HG02938 (cell line): ENCODE measurements around the gene PAPSS2.
"Not testable (repeated sequence)": the region's sequence is repeated elsewhere in the genome, so short reads cannot be mapped to it uniquely, and the experiment has no call there.

Experiments used
- ATAC-seq: cut with Tn5 transposase; IDR thresholded peaks from one replicate; pipeline ENCODE4 v1.9.1; 2021; ENCODE audit warnings: mild to moderate bottlenecking, moderate library complexity; ENCODE audit not compliant: unreplicated experiment

Gene PAPSS2

DNA sequence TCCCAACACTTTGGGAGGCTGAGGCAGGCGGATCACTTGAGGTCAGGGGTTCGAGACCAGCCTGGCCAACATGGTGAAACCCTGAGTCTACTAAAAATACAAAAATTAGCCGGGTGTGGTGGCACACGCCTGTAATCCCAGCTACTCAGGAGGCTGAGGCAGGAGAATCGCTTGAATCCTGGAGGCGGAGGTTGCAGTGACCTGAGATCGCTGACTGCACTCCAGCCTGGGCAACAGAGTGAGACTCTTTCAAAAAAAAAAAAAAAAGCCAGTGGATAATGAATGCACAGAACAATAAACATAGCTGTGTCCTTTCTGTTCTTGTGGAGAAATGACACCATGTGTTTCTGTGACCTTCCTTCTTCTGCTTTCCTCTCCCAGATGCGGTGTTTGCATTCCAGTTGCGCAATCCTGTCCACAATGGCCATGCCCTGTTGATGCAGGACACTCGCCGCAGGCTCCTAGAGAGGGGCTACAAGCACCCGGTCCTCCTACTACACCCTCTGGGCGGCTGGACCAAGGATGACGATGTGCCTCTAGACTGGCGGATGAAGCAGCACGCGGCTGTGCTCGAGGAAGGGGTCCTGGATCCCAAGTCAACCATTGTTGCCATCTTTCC is 83.4 kb downstream of the PAPSS2 start:
- ATAC-seq = not testable (repeated sequence)

- ATAC-seq = no peak
These were observed 84.9 kb downstream of the PAPSS2 start for GRCh38 chr10:87744606-87745005.

DNA sequence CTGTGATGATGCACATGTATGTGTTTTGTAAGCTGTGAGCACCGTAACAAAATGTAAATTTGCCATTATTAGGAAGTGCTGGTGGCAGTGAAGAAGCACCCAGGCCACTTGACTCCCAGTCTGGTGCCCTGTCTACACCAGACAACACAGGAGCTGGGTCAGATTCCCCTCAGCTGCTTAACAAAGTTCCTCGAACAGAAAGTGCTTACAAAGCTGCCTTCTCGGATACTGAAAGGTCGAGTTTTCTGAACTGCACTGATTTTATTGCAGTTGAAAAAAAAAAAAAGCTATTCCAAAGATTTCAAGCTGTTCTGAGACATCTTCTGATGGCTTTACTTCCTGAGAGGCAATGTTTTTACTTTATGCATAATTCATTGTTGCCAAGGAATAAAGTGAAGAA is 87.2 kb downstream of the PAPSS2 start:
- no peak for ATAC-seq

DNA sequence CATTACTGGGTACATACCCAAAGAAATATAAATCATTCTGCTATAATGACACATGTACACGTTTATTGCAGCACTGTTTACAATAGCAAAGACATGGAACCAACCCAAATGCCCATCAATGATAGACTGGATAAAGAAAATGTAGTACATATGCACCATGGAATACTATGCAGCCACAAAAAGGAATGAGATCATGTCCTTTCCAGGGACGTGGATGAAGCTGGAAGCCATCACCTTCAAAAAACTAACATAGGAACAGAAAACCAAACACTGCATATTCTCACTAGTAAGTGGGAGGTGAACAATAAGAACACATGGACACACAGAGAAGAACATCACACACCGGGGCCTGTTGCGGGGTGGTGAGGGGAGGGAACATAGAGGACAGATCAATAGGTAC is 88.6 kb downstream of the PAPSS2 start:
- not testable (repeated sequence) for ATAC-seq

DNA sequence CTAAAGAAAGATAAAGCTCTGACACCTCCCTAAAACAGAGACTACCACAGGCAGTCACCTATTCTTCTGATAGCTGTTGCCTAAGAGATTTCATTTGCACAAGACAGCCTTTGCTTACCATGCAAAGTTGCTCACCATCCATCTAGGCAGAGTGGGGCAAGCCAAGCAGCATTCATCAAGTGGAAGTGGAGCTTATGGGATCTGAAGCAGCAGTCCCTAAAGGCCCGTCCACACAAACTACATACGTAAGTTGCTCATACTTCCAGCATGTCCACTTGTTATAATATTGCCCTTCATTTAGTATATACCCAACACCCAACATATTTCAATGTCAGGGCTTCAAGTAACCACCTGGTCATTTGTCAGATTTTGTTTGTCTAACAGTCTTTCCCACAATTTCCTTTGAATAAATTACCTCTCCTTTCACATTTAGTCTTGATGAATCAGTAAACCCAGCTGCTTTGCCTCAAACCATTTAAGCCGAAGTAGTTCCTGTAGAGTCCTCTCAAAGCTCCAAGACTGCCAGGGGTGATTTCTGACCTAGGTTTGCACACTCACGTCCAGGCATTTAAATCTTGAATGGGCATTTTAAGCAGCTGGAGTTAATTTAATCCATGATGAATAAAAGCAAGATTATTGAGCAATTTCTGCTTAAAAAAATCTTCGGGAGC is 90.5 kb downstream of the PAPSS2 start:
- no peak for ATAC-seq

DNA sequence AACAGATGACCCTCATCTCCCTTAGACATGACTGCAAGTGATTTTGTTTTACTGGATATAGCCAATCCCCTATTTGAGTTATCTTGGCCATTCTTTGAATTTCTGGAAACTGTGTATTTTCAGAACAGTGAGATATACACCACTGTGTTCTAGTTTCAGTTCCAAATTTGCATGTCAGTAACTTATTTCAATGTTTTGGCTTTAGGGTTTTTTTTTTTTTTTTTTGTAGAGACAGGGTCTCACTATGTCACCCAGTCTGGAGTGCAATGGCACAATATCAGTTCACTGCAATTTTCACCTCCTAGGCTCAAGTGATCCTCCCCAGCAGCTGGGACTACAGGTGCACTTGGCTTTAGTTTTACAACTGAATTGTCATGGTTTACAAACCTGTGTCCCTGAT is 91.1 kb downstream of the PAPSS2 start:
- ATAC-seq = peak; percentile 57

DNA sequence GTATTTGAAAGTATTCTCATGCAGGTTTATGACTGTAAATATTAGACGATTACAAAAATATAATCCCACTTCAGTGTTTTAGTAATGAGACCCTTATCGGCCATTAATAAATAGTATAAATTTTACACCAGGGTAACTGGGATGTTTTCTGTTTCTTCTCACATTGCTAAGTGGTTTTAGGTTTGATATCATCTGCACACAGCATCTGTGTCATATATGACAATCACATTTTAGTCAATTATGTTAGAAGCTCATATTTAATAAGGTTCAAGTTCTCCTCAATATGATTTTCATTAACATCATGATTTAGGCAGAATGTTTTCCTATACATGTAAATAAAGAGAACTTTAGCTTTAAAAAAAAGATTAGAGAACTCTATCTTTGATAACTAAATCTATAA is 91.6 kb downstream of the PAPSS2 start:
- ATAC-seq = no peak

DNA sequence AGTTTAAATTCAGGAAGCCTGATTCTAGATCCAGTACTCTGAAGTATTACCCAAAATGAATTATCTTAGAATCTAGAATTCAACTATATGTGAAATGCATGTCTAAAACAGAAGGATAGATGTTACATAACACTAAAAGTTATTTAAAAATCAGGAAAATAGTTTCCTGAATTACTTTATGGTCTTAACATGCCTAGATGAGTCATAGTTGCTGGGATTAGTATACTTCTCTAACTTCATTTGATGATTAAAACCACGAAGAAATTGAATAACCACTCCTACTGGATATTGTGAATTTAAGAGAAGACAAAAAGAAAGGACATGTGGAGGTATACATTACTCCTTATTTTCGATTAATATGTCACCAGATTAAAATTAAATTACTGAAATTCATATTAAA is 92.9 kb downstream of the PAPSS2 start:
- no peak for ATAC-seq

GRCh38 chr10:87753995-87754866 is 94.6 kb downstream of the PAPSS2 start:
- ATAC-seq = no peak

DNA sequence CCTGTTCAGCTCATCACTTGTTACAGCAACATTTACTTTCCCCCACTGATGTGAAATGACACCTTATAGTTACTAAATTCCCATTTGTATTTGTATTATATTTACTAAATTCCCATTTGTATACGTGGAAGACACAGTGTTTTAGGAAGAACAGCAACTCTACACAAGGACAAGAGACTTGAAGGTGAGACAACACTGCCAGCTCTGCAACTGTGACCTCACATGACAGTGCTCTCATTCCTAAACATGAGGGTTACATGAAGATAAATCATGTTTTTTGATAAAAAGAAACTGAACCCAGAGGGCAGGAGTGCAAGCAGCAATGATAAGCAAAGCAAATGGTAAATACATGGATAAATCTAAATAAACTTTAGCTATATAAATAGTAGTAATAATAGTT is 98.0 kb downstream of the PAPSS2 start:
- ATAC-seq = no peak

DNA sequence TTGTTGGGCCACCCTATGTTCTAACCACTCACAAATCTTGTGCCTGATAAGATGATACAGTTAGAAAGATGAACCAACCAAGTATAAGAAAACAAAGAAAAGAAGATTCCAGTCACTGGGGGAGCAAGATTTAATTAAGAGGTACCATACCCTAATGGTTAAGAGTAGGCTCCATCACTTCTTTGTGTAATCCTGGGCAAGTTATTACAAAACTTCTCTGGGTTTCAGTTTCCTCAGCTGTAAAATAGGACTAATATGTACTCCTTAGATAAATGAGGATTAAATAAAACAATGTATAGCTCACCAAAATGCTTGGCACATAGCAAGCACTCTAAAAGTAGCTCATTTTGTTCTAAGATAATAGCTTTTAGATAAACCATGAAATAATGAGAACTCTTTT is 99.9 kb downstream of the PAPSS2 start:
- no peak for ATAC-seq

- ATAC-seq = no peak
These were observed 100.7 kb downstream of the PAPSS2 start for GRCh38 chr10:87760195-87760905.

DNA sequence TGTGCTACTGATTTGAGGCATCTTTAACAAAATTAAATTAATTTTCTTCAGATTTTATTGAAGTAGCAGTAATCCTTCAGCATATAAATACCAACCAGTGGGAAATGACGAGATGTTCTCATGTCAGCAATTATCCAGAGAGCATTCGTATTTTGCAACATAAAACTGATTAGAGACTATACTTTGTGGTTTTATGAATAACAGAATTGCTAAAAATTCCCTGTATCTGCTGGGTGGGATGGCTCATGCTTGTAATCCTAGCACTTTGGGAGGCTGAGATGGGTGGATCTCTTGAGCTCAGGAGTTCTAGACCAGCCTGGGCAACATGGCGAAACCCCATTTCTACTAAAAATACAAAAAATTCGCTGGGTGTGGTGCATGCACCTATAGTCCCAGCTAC is 101.5 kb downstream of the PAPSS2 start:
- ATAC-seq = no peak

GRCh38 chr10:87761892-87762291 is 102.2 kb downstream of the PAPSS2 start:
- ATAC-seq = peak; percentile 81

DNA sequence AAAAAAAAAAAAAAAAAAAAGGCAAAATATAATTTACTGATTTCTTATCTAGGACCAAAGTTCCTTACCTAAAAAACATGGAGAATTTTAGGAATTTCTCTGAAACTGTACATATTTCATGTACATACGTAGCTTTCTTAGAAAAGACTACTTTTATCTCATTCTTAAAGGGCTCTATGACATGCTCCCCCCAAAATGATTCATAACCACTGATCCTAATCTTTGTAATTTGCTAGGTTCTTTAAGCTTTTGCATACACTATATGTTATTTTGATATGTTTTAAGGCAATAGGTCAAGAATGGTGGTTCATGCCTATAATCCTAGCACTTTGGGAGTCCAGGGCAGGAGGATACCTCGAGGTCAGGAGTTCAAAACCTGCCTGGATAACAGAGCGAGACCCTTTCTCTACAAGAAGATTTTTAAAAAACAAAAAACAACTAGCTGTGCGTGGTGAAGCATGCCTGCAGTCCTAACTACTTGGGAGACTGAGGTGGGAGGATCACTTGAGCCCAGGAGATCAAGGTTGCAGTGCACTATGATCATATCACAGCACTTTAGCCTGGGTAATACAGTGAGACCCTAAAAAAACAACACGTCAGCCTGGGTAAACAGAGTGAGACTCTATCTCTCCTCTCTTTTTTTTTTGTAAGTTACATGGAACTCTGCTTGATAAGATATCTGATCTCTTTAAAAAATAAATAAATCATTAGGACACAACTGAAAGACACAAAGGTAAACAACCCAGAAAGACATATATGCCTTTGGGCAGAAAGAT is 103.6 kb downstream of the PAPSS2 start:
- ATAC-seq = no peak

DNA sequence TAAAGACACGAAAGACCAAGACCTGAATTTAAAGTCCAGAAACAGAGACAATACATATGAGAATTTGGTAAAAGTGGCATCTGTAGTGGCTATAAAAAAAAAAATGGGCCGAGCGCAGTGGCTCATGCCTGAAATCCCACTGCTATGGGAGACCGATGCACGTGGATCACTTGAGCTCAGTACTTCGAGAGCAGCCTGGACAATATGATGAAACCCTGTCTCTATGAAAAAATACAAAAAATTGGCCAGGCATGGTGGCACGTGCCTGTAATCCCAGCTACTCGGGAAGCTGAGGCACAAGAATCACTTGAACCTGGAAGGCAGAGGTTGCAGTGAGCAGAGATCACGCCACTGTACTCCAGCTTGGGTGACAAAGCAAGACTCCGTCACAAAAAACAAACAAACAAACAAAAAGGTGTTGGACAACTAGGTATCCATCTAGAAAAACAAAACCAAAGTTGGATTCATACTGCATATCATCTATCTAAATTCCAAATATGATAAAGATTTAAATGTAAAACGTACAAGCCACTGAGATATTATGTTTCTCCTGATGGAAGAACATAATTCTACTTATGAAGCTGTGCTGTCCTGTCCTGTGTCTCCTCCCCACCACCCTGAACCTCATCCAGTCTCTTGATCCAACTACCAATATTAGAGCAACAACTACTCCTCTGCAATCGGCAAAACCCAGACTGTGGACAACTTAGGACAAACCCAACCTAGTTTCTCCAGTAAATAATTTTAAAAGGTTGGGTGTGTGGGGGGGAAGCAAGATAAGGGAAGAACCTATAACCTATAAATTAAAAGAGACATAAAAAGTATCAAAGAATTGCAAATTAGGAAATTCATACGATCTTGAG is 104.6 kb downstream of the PAPSS2 start:
- no peak for ATAC-seq

DNA sequence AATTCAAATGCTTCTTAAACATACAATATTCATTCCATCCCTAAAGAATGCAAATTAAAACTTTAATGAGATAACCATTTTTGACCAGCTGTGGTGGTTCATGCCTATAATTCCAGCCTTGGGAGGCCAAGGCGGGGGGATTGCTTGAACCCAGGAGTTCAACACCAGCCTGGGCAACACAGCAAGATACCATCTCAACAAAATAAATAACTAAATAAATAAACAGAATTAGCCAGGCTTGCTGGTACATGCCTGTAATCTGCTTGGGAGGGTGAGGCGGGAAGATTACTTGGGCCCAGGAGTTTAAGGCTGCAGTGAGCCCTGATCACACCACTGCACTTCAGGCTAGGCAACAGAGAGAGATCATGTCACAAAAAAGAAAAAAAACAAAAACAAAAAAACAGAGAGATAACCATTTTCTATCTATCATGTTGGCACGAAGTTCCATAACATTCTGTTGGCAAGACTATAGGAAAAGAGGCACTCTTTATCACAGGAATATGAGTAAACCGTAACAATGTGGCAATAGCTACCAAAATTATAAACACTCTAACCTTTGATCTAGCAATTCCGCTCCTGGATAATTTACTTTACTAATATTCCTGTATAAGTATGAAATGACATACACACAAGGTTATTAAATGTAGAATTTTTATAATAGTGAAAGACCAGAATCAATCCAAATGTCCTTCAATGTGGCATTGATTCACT is 106.1 kb downstream of the PAPSS2 start:
- ATAC-seq = no peak

DNA sequence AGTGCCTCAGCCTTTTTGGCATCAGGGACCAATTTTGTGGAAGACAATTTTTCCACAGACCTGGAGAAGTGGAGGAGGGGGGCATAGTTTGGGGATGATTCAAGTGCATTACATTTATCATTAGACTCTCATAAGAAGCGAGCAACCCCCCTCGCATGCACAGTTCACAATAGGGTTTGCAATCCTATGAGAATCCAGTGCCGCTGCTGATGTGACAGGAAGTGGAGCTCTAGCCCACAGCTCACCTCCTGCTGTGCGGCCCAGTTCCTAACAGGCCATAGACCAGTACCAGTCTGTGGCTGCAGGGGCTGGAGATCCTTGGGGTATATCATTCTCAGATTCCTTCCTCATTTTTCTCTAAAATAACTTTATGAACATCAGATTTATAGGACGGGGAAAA is 107.6 kb downstream of the PAPSS2 start:
- no peak for ATAC-seq
